Body of pancreas (tissue), 4 donors: Measurements from ENCODE around the gene CYS1. TPM values are rescaled to one million over a fixed set of nuclear protein-coding genes. Genes with fewer than 3 reads are reported as not detected.

ENCODE experiments used
- ATAC-seq: fragments of 150-250 bp; one replicate; pipeline ENCODE4 v1.9.1; 2016
- DNase-seq, 4 donors: peaks; one replicate each; pipeline ENCODE4 v3.0.0-alpha.2; 2019
- H3K27ac ChIP-seq, 4 donors: fragments of 200-600 bp; sonication (generic); 1 replicate in 3 of 4; 2 replicates in 1 of 4; pipeline versions ENCODE4 v1.5.1 to v1.6.1; 2016 to 2019; ENCODE audit warnings: mild to moderate bottlenecking in 1 of 4, mixed read lengths in 1 of 4, moderate library complexity in 1 of 4
- H3K27me3 ChIP-seq, 2 donors: fragments of 200-600 bp; sonication (generic); one replicate each; pipeline ENCODE4 v1.6.0; 2016; ENCODE audit warnings: mild to moderate bottlenecking in 1 of 2
- H3K36me3 ChIP-seq, 2 donors: fragments of 200-600 bp; sonication (generic); replicated peaks in 1 of 2; 2 replicates each; pipeline ENCODE4 v1.5.1; 2016; ENCODE audit warnings: low read depth in 2 of 2; ENCODE audit not compliant: insufficient read depth in 1 of 2
- H3K4me1 ChIP-seq: fragments of 200-600 bp; sonication (generic); one replicate; pipeline ENCODE4 v1.6.0; 2016
- H3K4me3 ChIP-seq, 2 donors: fragments of 200-600 bp; sonication (generic); 1 replicate in 1 of 2; 2 replicates in 1 of 2; pipeline ENCODE4 v1.5.1; 2016 to 2019
- H3K9me3 ChIP-seq, 3 donors: fragments of 200-600 bp; sonication (generic); 1 replicate in 2 of 3; 2 replicates in 1 of 3; pipeline ENCODE4 v1.5.1; 2016
- CTCF ChIP-seq, 7 experiments: fragments of 450-650 bp in 4 of 7; fragments of 200-600 bp in 3 of 7; sonication (generic) in 3 of 7; IDR thresholded peaks; one replicate each; pipeline ENCODE4 v1.5.1; 2016 to 2019; ENCODE audit warnings: antibody characterized with exemption in 7 of 7
- POLR2A ChIP-seq, 3 donors: fragments of 450-650 bp; IDR thresholded peaks; one replicate each; pipeline ENCODE4 v1.6.1; 2016; ENCODE audit warnings: antibody characterized with exemption in 3 of 3, mild to moderate bottlenecking in 2 of 3
- WGBS, 2 donors: methylation state at CpG; one replicate each; pipeline ENCODE4 v1.1.5; 2017; 5-methylcytosine and 5-hydroxymethylcytosine counted together
- intact Hi-C: fragments of 100-400 bp; cut with DNase I; formaldehyde crosslinking; loops from one replicate; pipeline ENCODE4 v1.15.1; 2023
- total RNA-seq, 2 donors: library from RNA; depleted of rRNA; stranded (reverse); fragments of >200 nt; gene quantifications; one replicate each; pipeline ENCODE4 v1.1.0, GENCODE V29; 2016

Gene CYS1
- total RNA-seq, 2 donors from 2014 or later, result 30.4 to 36.6 TPM

DNA sequence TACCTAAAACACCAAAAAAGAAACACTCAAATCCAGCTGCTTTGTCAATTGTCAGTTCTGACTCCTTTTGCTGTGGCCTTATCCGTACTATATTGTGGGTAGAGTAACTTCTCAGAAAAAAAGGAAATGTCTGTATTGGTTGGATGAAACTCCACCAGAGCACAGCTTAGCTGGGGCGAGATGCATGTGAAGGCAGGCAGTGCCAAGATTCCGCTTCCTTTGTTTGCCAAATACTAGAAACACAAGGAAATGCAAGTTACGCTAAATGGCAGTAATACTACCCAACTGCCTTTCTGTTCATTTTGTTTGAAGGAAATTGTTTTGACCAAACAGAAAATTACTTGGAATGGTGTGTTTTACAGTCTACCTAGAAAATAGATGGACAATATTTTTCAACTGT, 26.9 kb downstream of the CYS1 start:
- Histone ChIP-seq H3K9me3 (no peaks in the 10 kb centered on the region), H3K4me3 (no peak overlapping the region), H3K4me1 (peaks cover 56% of the 10 kb centered on the region), H3K27me3 (no peaks in the 10 kb centered on the region), H3K36me3 (peaks cover 9 to 10% of the 10 kb centered on the region in 2 donors), H3K27ac (peak overlapping the region; percentile 5 to 57 (median 27))
- ATAC-seq, result peak; percentile 33
- DNase-seq, result peak in 2 of 4 donors; percentile 49 to 63
- TF ChIP-seq CTCF (IDR thresholded peaks at IDR 0.05) (no peak), POLR2A (IDR thresholded peaks at IDR 0.05) (no peak)
- intact Hi-C loops, result no loop called here
- WGBS, 2 donors, result 4 to 15% methylated on average over 4 of the region's 4 CpGs

- H3K4me3 ChIP-seq, result no peak overlapping the region
- TF ChIP-seq POLR2A (IDR thresholded peaks at IDR 0.05) (no peak), CTCF (IDR thresholded peaks at IDR 0.05) (no peak)
- peaks cover 68% of the 10 kb centered on the region for H3K4me1 ChIP-seq
- peaks cover 10 to 17% of the 10 kb centered on the region in 2 donors for H3K36me3 ChIP-seq
- H3K27ac ChIP-seq, result no peak overlapping the region
- WGBS, 2 donors, result 82 to 87% methylated on average over 6 to 16 of the region's 16 CpGs
- ATAC-seq (no peak), DNase-seq (no peak)
- H3K27me3 ChIP-seq, result no peaks in the 10 kb centered on the region
- no peaks in the 10 kb centered on the region for H3K9me3 ChIP-seq
- intact Hi-C loops, result no loop called here
Measured at GRCh38 chr2:10052216-10052615, 28.0 kb downstream of the CYS1 start.

DNA sequence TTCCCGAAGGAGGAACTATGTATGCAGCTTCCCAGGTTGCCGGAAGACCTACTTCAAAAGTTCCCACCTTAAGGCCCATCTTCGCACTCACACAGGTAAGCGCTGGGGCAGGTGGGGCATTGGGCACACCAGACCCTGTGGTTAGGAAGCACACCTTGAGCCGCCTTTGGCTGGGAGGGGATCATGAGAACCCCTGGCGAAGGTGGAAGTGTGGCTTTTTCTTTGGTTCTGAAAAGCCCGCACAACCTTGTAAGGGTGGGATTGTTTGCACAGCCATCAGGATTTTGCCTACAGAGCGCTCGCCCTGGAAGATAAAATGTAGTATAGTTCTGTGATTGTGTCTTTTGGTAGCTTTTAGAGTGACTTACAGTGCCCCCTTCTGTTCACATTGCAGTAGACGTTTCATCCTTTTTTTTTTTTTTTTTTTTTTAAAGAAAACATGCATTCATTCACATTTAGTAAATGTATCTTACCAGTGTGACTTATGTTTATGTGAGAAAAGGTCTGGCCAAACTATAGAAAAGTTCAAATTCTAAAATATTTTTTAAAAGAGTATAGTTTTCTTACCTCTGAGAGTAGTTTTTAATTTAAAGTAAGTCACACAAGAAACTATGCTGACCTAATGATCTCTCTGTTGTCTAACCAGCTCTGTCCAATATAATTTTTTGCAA, 31.6 kb downstream of the CYS1 start:
- H3K9me3 ChIP-seq, result no peaks in the 10 kb centered on the region
- peaks cover 7 to 22% of the 10 kb centered on the region in 2 donors for H3K36me3 ChIP-seq
- 47 to 52% methylated on average over 10 of the region's 10 CpGs for WGBS, 2 donors
- intact Hi-C loops, result no loop called here
- H3K4me1 ChIP-seq, result peaks cover 77% of the 10 kb centered on the region
- ATAC-seq (no peak), DNase-seq (peak in 1 of 4 donors; percentile 45)
- no peak overlapping the region for H3K4me3 ChIP-seq
- no peaks in the 10 kb centered on the region for H3K27me3 ChIP-seq
- peak overlapping the region in 1 of 4 donors; percentile 38 for H3K27ac ChIP-seq
- peak; percentile 45 to 80 (median 56) for TF ChIP-seq CTCF (IDR thresholded peaks at IDR 0.05)
- TF ChIP-seq POLR2A (IDR thresholded peaks at IDR 0.05), result no peak

- peak overlapping the region in 1 of 4 donors; percentile 38 for H3K27ac ChIP-seq
Measured at GRCh38 chr2:10047616-10048500, 32.4 kb downstream of the CYS1 start.

More at GRCh38 chr2:10047616-10048500, 32.4 kb downstream of the CYS1 start:
- TF ChIP-seq POLR2A (IDR thresholded peaks at IDR 0.05) (no peak), CTCF (IDR thresholded peaks at IDR 0.05) (no peak)
- intact Hi-C loops, result no loop called here
- 66 to 71% methylated on average over 14 to 15 of the region's 15 CpGs for WGBS, 2 donors
- H3K4me3 ChIP-seq, result no peak overlapping the region
- H3K4me1 ChIP-seq, result peaks cover 69% of the 10 kb centered on the region
- DNase-seq, result no peak
- peaks cover 7 to 22% of the 10 kb centered on the region in 2 donors for H3K36me3 ChIP-seq
- ATAC-seq, result no peak
- no peaks in the 10 kb centered on the region for H3K9me3 ChIP-seq
- H3K27me3 ChIP-seq, result no peaks in the 10 kb centered on the region
